Measurements from ENCODE around the gene NT5DC1.
A peak's percentile ranks its signal among the peaks of the same experiment; 100 is the strongest.

The NT5DC1 gene

GRCh38 chr6:116100419-116101301 lies at the start of gene NT5DC1:
Gene NT5DC1, plus strand, starts transcription at chr6:116100853. Its CDS starts 78 bp downstream, at chr6:116100931.
- DNase-seq, result peak; percentile 55

DNA sequence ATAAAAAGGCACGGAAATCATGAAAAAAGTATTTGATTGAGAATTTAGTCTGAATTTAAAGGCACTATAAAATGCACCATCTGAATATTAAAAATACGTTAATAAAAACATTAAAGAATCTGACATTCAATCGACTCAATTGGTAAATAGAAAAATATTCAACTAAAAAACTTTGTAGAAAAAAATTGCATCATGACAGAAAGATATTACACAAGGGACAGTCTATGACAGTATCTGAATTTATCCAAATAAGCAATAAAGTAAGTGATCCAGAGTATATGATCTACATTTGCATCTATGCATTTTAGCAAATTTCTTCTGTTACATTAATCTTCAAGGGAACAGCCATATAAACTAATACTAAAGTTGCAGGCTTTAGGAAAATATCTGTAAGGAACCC lies 49.4 kb upstream of the NT5DC1 start:
- no peak for DNase-seq

DNA sequence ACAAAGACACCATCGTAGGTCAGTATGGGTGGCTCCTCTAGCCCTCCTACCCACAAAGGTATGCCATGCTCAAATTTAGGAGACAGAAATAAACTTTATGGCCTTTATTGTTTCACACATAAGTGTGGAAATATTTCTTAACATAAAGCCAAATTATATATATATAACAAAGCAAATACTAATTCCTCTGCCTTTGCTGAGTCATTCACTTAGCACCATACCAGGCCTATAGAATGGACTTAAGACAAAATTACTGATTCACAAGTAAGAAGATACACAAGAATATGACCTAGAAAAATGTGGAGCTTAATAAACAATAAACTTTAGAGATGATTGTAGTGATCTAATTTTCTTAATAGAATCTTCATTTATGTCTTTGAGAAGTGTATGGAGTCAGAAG lies 45.1 kb upstream of the NT5DC1 start:
- no peak for DNase-seq

GRCh38 chr6:116057766-116058165 lies 42.9 kb upstream of the NT5DC1 start:
- no peak for DNase-seq

DNA sequence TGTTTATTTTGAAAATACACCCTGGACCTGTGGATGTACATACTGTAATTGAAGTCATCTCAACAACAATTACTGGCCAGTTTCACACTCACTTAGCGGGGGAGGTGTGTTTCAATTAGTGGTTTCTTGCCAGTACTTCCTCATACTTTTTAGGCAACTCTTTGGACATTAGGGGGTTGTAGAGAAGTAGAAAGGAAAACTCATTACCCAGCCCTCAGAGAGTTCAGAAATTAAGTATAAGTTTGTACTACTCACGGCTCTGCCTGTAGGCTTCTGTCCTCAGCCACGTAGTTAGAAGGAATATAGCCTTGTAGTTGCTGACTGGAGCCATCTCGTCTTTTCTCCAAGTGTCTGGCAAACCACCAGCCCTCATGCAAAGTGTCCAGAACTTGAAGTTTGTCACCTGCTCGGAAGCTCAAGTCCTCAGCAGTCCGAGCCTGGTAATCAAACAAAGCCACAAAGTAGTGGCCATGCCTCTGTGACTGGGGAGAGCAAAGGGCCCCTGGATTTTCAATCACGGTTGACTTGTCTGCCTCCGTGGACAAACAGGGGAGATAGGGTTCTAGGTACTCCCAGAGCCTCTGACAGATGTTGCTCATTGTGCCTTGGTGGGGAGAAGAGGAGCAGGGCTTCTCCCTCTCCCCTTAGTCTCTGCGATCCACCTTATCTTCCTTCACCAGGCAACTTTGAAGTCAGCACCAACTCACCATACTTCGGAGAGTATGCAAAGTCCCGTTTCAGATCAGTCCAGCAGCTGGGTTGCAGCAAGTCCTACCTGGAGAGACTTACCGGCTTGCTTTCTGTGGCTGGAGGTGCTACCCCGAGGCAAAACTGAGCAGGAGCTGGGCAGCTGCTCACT lies 40.7 kb upstream of the NT5DC1 start:
- no peak for DNase-seq

- DNase-seq, result no peak
These were observed 39.9 kb upstream of the NT5DC1 start, which contains the start of gene FRK for GRCh38 chr6:116060572-116061283. Gene FRK, minus strand, starts transcription at chr6:116060891. Its CDS starts 580 bp downstream, at chr6:116060311.

DNA sequence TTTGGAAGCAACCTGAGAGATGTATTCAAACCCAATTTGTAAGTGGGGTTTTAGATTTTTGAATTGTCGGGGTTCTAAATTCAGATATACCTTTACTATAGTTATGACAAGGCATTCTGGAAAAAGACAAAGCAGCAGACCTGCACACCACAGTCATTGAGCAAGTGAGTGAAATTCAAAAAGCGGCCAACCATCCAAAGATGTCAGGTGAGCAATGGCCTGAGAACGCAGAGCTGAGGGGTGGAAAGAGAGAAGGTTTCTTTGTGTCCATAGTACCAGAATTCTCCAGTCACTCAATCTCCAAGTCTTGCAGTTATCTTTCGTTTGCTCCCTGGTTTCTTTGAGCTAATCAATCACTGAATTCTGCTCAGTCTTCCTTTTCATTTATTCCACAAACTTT lies 38.2 kb upstream of the NT5DC1 start:
- DNase-seq, result no peak

DNA sequence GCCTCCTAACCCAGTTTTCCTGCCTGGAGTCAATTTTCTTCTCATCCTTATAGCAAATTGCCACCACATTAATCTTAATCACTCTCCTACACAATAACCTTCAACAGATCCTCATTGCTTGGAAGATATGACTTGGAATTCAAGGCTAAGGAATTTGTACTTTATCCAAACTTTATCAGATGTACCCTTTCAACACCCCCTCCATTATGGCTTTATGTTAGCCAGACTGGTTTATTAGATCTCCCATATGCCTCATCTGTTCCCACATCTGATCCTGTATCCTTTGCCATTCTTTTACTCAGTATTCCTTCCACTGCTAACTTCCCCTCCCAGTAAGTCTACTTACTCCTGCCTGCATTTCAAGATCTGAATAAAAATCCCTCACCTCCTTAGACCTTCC lies 36.0 kb upstream of the NT5DC1 start:
- DNase-seq, result no peak

- no peak for DNase-seq
These were observed 33.9 kb upstream of the NT5DC1 start for GRCh38 chr6:116066789-116067188.

DNA sequence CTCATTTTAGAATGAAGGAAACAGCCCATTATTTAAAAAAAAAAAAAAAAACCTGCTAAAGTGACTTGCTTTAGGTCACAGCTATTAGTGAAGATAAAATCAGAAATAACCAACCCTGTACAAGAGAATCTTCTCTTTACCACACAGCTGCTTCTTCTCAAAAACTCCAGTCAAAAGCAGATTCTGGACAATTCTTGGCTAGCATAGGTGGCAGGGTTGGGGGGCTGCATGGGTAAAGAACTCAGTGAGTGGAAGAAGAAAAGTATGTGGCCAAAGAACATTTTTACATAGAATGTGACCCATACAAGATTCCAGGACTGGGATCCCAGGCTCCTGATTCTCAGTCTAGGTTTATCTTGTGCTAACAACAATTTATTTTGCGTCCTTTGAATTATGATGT lies 30.6 kb upstream of the NT5DC1 start:
- DNase-seq, result no peak

- DNase-seq, result no peak
These were observed 29.9 kb upstream of the NT5DC1 start for GRCh38 chr6:116070616-116071389.

DNA sequence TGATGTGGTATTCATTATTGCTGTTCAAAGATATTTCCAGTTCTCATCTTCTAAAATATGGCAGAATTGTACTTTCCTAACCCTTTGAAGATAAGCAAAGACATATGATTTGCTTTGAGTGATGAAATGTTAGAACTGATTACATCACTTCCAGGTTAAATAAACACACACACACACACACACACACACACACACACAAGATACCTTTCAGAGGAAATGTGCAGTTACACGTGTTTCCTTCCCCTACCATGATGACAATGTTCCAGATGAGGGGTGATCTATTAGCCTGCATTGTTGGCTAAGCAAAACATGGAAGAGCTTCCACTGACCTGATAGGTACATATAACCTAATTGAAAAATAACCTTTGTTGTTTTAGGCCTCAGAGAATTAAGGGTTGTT lies 28.3 kb upstream of the NT5DC1 start:
- DNase-seq, result no peak

DNA sequence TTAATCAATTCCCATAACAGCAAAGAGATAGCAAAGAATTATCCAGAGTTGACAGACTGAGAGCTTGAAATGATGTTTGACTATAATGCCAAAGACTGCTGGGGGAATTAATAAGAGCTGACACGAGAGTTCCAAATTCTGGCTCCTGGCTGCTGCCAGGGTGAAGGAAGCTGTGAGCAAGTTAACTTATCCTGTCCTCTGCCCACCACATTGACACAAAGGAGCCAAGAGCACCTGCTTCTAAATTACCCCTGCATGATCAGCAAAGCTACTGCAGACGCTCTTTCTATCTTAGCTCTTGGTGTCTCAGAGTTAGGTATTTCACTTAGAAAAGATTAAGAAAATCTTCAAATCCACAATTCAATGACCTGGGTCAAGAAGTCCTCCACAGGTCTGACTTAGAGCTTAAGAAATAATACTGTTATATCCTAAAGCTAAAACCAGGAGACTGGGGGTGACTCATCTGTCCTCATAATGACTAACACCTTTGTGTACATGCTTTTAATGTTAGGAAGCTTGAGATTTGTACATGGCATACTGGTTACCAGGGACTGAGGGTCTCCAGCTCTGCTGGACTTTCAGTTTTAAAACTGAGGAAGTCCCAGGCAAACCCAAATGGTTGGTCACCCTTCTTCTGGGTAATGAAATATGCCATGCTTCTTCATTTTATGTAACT lies 26.8 kb upstream of the NT5DC1 start:
- no peak for DNase-seq

DNA sequence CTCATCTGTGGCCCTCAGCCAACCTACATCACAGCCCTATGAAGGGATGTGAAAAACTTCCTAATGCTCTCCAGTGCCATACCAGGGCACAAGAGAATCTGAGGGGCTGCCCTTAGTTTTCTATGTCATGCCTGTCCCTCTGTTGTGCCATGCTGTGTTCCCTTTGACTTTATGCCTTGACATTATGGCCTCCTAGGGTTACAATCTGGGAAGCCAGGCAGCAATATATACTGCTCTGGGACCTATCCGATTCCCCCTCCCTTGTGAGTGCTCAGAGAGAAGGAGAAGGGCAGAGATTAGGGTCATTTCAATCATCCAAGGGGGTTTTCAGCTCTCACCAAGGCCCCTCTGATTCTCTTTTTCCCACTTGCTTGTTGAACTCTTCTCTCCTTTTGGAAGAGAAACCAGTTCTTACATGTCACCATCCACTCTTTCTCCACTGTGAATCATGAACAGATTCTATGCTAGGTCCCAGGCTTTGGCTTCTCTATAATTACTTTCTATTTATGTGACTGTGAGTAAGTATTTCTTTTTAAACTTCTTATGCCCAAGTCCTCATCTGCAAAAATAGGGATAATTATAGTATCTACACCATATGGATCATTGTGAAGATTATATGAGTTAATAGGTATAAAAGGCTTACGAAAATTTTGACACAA lies 25.8 kb upstream of the NT5DC1 start:
- DNase-seq, result no peak

DNA sequence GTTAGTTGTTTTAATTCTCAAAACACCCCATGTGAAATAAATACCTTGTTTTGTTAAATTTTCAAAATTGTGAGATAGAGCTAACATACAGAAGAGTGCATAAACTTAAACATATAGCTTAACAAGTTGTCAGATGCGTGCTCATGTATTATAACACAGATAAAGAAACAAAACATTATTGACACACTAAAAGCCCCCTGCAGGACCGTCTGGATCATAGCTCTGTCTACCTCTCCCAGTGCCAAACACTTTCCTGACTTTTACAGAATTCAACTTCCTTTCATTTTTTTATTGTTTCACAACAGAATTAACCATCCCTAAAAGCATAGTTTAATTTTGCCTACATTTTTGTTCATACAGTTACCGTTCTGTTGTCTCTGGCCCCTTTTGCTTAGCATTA lies 22.1 kb upstream of the NT5DC1 start:
- DNase-seq, result no peak

- DNase-seq, result no peak
These were observed 21.7 kb upstream of the NT5DC1 start for GRCh38 chr6:116078945-116079344.

DNA sequence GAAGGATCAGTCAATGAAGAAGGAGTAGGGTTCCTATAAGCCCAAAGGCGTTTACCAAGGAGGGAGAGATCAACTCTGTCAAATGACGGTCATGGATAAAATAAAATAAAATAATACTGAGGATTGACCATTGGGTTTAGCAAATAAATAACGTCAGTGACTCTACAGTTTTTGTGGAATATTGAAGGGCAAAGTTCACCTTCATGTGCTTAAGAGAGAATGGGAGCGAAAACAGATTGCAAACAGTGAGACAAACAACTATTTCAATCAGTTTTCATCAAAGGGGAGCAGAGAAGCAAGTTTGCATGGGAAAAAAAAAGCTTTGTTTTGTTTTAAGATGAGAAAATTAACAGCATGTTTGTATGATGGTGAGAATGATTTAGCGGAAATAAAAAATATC lies 17.6 kb upstream of the NT5DC1 start:
- no peak for DNase-seq

GRCh38 chr6:116084284-116084683 lies 16.4 kb upstream of the NT5DC1 start:
- no peak for DNase-seq

DNA sequence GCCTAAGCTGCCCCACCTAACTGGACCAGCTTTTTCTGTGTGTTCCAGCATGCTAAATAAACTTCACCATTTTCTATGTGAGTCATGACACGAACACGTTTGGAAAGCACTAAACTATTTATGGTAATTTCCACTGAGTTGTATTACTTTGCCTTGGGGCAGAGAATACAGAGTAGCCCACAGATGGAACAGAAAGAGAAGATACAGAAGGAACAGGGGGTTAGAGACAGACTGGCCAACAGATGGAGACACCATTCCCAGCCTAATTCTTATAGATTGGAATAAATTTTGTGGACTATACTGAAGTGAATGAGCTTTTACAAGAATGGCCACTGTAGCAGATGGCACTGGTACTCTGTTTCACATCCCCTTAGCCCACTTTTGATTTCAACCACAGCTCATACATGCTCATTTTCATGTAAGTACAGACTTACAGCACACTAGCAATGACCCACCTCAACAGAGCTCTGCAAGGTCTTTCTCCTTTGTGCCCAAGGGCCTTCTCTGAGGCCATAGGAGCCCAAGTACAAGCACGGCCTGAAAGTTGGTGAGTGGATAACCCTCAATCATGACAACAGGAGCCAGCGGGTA lies 13.1 kb upstream of the NT5DC1 start:
- DNase-seq, result no peak

- no peak for DNase-seq
These were observed 11.7 kb upstream of the NT5DC1 start for GRCh38 chr6:116088946-116089345.

GRCh38 chr6:116090251-116090650 lies 10.4 kb upstream of the NT5DC1 start:
- DNase-seq, result no peak

All from COR-L47 (cell line).